Measurements from ENCODE around the gene ALDH1A2. TPM values are rescaled to one million over a fixed set of nuclear protein-coding genes. Genes with fewer than 3 reads are reported as not detected.

ALDH1A2 gene
- total RNA-seq, 2 donors from 2014 or later, result not detected

GRCh38 chr15:57969355-57969754, 96.2 kb downstream of the ALDH1A2 start:
- H3K4me3 ChIP-seq (ENCODE audit: low read length), result no peak overlapping the region
- H3K4me1 ChIP-seq (ENCODE audit: control insufficient read depth, insufficient read depth, low read length), result no peaks in the 10 kb centered on the region
- Mint-ChIP-seq H3K27me3 (ENCODE audit: insufficient read depth) (peaks cover 3% of the 10 kb centered on the region), H3K9me3 (no peaks in the 10 kb centered on the region), H3K4me3 (no peak overlapping the region), H3K36me3 (ENCODE audit: low read depth) (no peaks in the 10 kb centered on the region), H3K27ac (no peak overlapping the region), H3K4me1 (peaks cover 3% of the 10 kb centered on the region)
- DNase-seq, result no peak
- no peaks in the 10 kb centered on the region for H3K27me3 ChIP-seq (ENCODE audit: control insufficient read depth, insufficient read depth, low read length, poor library complexity, severe bottlenecking)
- H3K36me3 ChIP-seq (ENCODE audit: control insufficient read depth, insufficient read depth, low read length), result no peaks in the 10 kb centered on the region
- 76 to 84% methylated on average over 5 of the region's 5 CpGs for WGBS, 2 experiments (ENCODE audit: insufficient coverage in 1 of 2, insufficient read length in 1 of 2)
- TF ChIP-seq CTCF (conservative IDR thresholded peaks at IDR 0.05), result peak; percentile 68
- H3K9me3 ChIP-seq (ENCODE audit: control insufficient read depth, low read length), result no peaks in the 10 kb centered on the region
- no peak overlapping the region for H3K9ac ChIP-seq (ENCODE audit: extremely low read depth, low read length, poor library complexity, severe bottlenecking)
- H3K27ac ChIP-seq (ENCODE audit: low read depth, low read length), result no peak overlapping the region

GRCh38 chr15:57962887-57963286, 102.6 kb downstream of the ALDH1A2 start:
- no peak overlapping the region for H3K4me3 ChIP-seq (ENCODE audit: low read length)
- 93% methylated on average over 4 of the region's 4 CpGs; no CpG with 5 or more reads in 1 of the 2 experiments for WGBS, 2 experiments (ENCODE audit: insufficient coverage in 1 of 2, insufficient read length in 1 of 2)
- H3K27me3 ChIP-seq (ENCODE audit: control insufficient read depth, insufficient read depth, low read length, poor library complexity, severe bottlenecking), result no peaks in the 10 kb centered on the region
- no peak overlapping the region for H3K27ac ChIP-seq (ENCODE audit: low read depth, low read length)
- H3K4me1 ChIP-seq (ENCODE audit: control insufficient read depth, insufficient read depth, low read length), result no peaks in the 10 kb centered on the region
- H3K27ac Mint-ChIP-seq, result no peak overlapping the region
- no peaks in the 10 kb centered on the region for H3K36me3 ChIP-seq (ENCODE audit: control insufficient read depth, insufficient read depth, low read length)
- no peak for DNase-seq
- H3K9ac ChIP-seq (ENCODE audit: extremely low read depth, low read length, poor library complexity, severe bottlenecking), result no peak overlapping the region
- no peaks in the 10 kb centered on the region for H3K9me3 Mint-ChIP-seq
- H3K27me3 Mint-ChIP-seq (ENCODE audit: insufficient read depth), result peaks cover 2% of the 10 kb centered on the region
- H3K4me3 Mint-ChIP-seq, result no peak overlapping the region
- TF ChIP-seq CTCF (conservative IDR thresholded peaks at IDR 0.05), result no peak
- no peaks in the 10 kb centered on the region for H3K9me3 ChIP-seq (ENCODE audit: control insufficient read depth, low read length)
- H3K36me3 Mint-ChIP-seq (ENCODE audit: low read depth), result no peaks in the 10 kb centered on the region
- peaks cover 2% of the 10 kb centered on the region for H3K4me1 Mint-ChIP-seq

- WGBS, 2 experiments (ENCODE audit: insufficient coverage in 1 of 2, insufficient read length in 1 of 2), result 89 to 90% methylated on average over 4 of the region's 4 CpGs
- no peaks in the 10 kb centered on the region for H3K36me3 Mint-ChIP-seq (ENCODE audit: low read depth)
Observed at GRCh38 chr15:57961919-57962318, 103.6 kb downstream of the ALDH1A2 start.

More at GRCh38 chr15:57961919-57962318, 103.6 kb downstream of the ALDH1A2 start:
- no peaks in the 10 kb centered on the region for H3K27me3 ChIP-seq (ENCODE audit: control insufficient read depth, insufficient read depth, low read length, poor library complexity, severe bottlenecking)
- Mint-ChIP-seq H3K27ac (no peak overlapping the region), H3K27me3 (ENCODE audit: insufficient read depth) (peaks cover 2% of the 10 kb centered on the region), H3K4me3 (no peak overlapping the region), H3K4me1 (no peaks in the 10 kb centered on the region), H3K9me3 (no peaks in the 10 kb centered on the region)
- no peaks in the 10 kb centered on the region for H3K4me1 ChIP-seq (ENCODE audit: control insufficient read depth, insufficient read depth, low read length)
- no peak for DNase-seq
- no peaks in the 10 kb centered on the region for H3K36me3 ChIP-seq (ENCODE audit: control insufficient read depth, insufficient read depth, low read length)
- no peak overlapping the region for H3K9ac ChIP-seq (ENCODE audit: extremely low read depth, low read length, poor library complexity, severe bottlenecking)
- no peaks in the 10 kb centered on the region for H3K9me3 ChIP-seq (ENCODE audit: control insufficient read depth, low read length)
- TF ChIP-seq CTCF (conservative IDR thresholded peaks at IDR 0.05), result no peak
- H3K4me3 ChIP-seq (ENCODE audit: low read length), result no peak overlapping the region
- H3K27ac ChIP-seq (ENCODE audit: low read depth, low read length), result no peak overlapping the region
